Measurements from ENCODE around the gene IAPP.
"Not testable (repeated sequence)": the region's sequence is repeated elsewhere in the genome, so short reads cannot be mapped to it uniquely, and the experiment has no call there.

IAPP gene

GRCh38 chr12:21379218-21379617 lies 6.5 kb downstream of the IAPP start:
- DNase-seq: no peak

- not testable (repeated sequence) for DNase-seq
These were observed 8.6 kb downstream of the IAPP start for GRCh38 chr12:21381320-21381719.

- no peak for DNase-seq
These were observed 11.6 kb downstream of the IAPP start for GRCh38 chr12:21384261-21384660.

- DNase-seq: no peak
These were observed 14.5 kb downstream of the IAPP start for GRCh38 chr12:21387174-21387573.

GRCh38 chr12:21392384-21392783 lies 19.7 kb downstream of the IAPP start:
- no peak for DNase-seq

- not testable (repeated sequence) for DNase-seq
These were observed 22.3 kb downstream of the IAPP start for GRCh38 chr12:21394828-21395626.

- no peak for DNase-seq
These were observed 40.9 kb downstream of the IAPP start for GRCh38 chr12:21413369-21414277.

GRCh38 chr12:21416511-21417121 lies 43.9 kb downstream of the IAPP start:
- no peak for DNase-seq

- DNase-seq: not testable (repeated sequence)
These were observed 45.7 kb downstream of the IAPP start for GRCh38 chr12:21418398-21418797.

- DNase-seq: not testable (repeated sequence)
These were observed 46.5 kb downstream of the IAPP start for GRCh38 chr12:21419009-21419699.

- DNase-seq: no peak
These were observed 55.5 kb downstream of the IAPP start for GRCh38 chr12:21428241-21428640.

Measured in right kidney (tissue), 1 donor.